ENCODE results near the gene RBM18. TPM values are rescaled to one million over a fixed set of nuclear protein-coding genes. Genes with fewer than 3 reads are reported as not detected.

The RBM18 gene
- total RNA-seq, 1 donor from 2014 or later: 21.1 TPM

DNA sequence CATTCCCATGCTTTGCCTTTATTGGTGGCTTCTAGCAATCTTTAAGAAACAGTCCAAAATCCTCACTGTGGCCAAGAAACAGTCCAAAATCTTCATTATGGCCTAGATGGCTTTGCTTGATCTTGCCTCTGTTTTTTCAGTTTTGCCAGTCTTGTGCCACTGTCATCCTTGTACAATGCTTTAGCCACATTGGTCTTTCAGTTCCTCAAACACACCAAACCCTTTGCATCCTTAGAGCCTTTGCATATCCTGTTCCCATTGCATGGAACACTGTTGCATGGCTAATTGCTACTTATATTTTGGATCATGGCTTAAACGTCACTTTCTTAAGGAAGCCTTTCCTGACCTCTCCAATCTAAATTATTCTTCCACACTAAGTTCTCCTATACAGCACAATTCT is 22.1 kb upstream of the RBM18 start:
- DNase-seq (ENCODE audit: low read depth): no peak
- Histone ChIP-seq H3K36me3 (ENCODE audit: control insufficient read depth, insufficient read depth, low read length) (peaks cover 1% of the 10 kb centered on the region), H3K4me3 (ENCODE audit: low read depth, low read length) (no peak overlapping the region), H3K27me3 (ENCODE audit: control insufficient read depth, insufficient read depth, low read length) (no peaks in the 10 kb centered on the region)
- TF ChIP-seq, protein P1, sequence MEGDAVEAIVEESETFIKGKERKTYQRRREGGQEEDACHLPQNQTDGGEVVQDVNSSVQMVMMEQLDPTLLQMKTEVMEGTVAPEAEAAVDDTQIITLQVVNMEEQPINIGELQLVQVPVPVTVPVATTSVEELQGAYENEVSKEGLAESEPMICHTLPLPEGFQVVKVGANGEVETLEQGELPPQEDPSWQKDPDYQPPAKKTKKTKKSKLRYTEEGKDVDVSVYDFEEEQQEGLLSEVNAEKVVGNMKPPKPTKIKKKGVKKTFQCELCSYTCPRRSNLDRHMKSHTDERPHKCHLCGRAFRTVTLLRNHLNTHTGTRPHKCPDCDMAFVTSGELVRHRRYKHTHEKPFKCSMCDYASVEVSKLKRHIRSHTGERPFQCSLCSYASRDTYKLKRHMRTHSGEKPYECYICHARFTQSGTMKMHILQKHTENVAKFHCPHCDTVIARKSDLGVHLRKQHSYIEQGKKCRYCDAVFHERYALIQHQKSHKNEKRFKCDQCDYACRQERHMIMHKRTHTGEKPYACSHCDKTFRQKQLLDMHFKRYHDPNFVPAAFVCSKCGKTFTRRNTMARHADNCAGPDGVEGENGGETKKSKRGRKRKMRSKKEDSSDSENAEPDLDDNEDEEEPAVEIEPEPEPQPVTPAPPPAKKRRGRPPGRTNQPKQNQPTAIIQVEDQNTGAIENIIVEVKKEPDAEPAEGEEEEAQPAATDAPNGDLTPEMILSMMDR (IDR thresholded peaks at IDR 0.05; ENCODE audit: insufficient read depth, low read length, poor library complexity, severe bottlenecking): no peak

DNA sequence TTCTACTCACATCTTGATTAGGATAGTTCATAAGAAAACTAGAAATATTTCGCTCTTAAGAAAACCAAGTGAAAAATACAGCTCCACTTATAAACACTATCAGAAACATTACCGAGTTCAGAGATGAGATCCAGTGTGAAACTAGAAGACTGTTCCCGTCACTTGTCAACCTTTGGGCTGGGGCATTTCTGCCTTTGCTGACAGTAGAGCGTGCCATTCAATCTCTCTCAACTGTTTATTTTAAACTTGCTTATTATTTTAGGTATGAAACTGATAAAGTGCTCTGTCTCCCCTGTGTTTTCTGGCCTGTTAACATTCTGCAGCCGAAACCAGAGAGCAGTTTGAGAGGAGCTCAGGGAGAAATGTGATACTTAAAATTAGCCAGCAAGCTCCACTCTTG is 16.7 kb upstream of the RBM18 start:
- DNase-seq (ENCODE audit: low read depth): no peak

DNA sequence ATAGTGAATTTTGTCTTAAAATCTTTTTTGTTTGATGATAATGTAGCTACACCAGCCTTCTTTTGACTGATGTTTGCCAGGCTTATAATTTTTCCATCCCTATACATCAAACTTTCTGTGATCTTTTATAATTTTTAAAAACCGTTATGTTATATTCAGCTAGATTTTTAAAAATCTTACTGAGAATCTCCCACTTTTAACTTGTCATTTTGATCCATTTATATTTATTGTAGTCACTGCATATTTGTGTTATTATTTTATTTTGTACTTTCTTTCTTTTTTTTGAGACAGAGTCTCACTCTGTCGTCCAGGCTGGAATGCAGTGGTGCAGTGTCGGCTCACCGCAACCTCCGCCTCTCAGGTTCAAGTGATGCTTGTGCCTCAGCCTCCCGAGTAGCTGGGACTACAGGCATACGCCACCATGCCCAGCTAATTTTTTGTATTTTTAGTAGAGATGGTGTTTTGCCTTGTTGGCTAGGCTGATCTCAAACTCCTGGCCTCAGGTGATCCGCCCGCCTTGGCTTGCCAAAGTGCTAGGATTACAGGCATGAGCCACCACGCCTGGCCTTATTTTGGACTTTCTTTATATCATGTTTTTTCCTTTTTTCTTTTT is 12.8 kb upstream of the RBM18 start:
- TF ChIP-seq, protein P1 (IDR thresholded peaks at IDR 0.05; ENCODE audit: insufficient read depth, low read length, poor library complexity, severe bottlenecking): no peak
- no peaks in the 10 kb centered on the region for H3K36me3 ChIP-seq (ENCODE audit: control insufficient read depth, insufficient read depth, low read length)
- no peak for DNase-seq (ENCODE audit: low read depth)
- H3K27me3 ChIP-seq (ENCODE audit: control insufficient read depth, insufficient read depth, low read length): no peaks in the 10 kb centered on the region
- H3K4me3 ChIP-seq (ENCODE audit: low read depth, low read length): no peak overlapping the region

More for the DNA sequence above, 16.7 kb upstream of the RBM18 start:
- TF ChIP-seq, protein P1 (IDR thresholded peaks at IDR 0.05; ENCODE audit: insufficient read depth, low read length, poor library complexity, severe bottlenecking): no peak
- no peaks in the 10 kb centered on the region for H3K36me3 ChIP-seq (ENCODE audit: control insufficient read depth, insufficient read depth, low read length)
- H3K27me3 ChIP-seq (ENCODE audit: control insufficient read depth, insufficient read depth, low read length): no peaks in the 10 kb centered on the region
- no peak overlapping the region for H3K4me3 ChIP-seq (ENCODE audit: low read depth, low read length)

DNA sequence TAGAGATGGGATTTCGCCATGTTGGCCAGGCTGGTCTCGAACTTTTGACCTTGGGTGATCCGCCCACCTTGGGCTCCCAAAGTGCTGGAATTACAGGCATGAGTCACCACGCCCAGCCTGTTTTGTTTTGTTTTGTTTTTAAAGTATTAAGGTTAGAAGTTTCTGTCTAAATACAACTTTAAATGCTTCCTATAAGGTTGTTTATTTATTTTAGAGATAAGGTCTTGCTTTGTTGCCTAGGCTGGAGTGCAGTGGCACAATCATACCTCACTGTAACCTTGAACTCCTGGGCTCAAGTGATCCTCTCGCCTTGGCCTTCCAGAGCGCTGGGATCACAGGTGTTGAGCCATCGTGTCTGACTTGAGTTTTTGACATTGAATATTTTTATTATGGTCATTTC is 11.5 kb upstream of the RBM18 start:
- H3K27me3 ChIP-seq (ENCODE audit: control insufficient read depth, insufficient read depth, low read length): no peaks in the 10 kb centered on the region
- H3K4me3 ChIP-seq (ENCODE audit: low read depth, low read length): no peak overlapping the region
- no peaks in the 10 kb centered on the region for H3K36me3 ChIP-seq (ENCODE audit: control insufficient read depth, insufficient read depth, low read length)
- TF ChIP-seq, protein P1 (IDR thresholded peaks at IDR 0.05; ENCODE audit: insufficient read depth, low read length, poor library complexity, severe bottlenecking): no peak
- DNase-seq (ENCODE audit: low read depth): no peak

DNA sequence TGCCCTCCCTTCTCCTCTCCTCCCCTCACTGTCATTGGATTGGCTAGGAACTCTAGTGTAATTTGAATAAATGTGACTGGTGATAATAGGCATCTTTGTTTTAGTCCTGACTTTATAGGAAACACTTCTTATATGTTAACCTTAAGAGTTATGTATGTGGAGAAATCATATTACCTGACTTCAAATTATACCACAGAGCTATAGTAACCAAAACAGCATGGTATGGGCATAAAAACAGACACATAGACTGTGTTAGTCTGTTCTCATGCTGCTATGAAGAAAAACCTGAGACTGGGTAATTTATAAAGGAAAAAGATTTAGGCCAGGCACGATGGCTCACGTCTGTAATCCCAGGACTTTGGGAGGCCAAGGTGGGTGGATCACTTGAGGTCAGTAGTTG is 9.4 kb upstream of the RBM18 start:
- DNase-seq (ENCODE audit: low read depth): no peak
- Histone ChIP-seq H3K4me3 (ENCODE audit: low read depth, low read length) (no peak overlapping the region), H3K27me3 (ENCODE audit: control insufficient read depth, insufficient read depth, low read length) (no peaks in the 10 kb centered on the region), H3K36me3 (ENCODE audit: control insufficient read depth, insufficient read depth, low read length) (no peaks in the 10 kb centered on the region)
- TF ChIP-seq, protein P1 (IDR thresholded peaks at IDR 0.05; ENCODE audit: insufficient read depth, low read length, poor library complexity, severe bottlenecking): no peak

Measured in kidney epithelial cell (primary cell).